HUDEP-2 (cell line): Measurements from ENCODE around the gene GTF3C1.

Source experiments
- DNase-seq, 76 experiments: peaks; one replicate each; lab custom pipeline; 2025; ENCODE audit not compliant: unreplicated experiment in 76 of 76; lab: John Stamatoyannopoulos, UW

Gene GTF3C1

DNA sequence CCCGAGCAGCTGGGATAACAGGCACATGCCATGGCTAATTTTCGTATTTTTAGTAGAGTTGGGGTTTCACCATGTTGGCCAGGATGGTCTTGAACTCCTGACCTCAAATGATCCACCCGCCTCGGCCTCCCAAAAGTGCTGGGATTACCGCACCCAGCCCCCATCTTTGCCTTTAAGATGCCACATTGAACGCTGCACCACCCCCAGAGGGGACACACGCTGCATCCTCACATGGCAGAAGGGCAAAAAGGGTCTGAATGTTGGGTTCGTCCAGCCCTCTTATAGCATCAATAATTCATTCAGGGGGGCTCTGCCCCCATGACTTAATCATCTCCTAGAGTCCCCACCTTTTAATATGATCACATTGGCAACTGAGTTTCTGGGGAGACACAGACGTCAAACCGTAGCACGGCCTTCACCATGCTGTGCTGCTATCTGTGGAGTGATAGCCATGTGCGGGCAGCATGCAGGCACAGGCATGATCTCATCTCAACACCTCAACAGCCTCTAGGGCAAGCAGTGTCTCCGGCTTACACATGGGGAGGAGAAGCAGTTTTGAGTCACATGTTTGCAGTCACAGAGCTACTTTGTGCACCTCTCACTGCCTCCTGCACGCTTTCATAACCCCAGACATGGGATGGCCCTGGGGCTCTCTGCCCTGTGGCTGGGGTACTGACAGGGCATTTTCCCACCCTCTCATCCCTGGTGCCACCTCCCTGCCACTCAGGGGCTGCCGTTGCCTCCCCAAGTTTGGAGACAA lies 117.8 kb downstream of the GTF3C1 start:
- DNase-seq = no peak

DNA sequence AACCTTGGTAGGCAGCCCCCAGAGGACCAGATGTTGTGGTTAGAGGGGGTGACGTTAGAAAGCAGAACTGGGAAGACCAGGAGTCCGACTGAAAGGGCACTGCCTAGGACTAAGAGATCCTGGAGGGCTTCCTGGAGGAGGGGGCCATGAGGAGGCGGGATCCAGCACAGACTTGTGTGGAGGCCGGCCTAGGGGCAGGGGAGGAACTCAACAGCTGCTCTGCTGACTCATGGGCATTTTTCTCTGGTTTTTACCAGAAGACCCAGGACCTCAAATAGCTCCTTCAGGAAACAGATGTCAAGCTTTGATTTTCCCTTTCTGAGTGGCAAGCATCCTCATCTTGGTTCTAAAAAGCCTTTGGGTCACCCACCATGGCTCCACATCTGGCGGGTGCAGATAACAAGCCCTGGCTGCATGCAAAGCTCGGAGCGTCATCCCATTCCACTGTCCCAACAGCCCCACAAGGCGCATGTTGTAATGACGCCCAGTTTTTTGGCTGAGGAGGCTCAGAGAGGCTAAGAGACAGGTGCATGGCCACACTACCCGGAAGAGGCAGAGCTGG lies 118.7 kb downstream of the GTF3C1 start:
- peak in 11 of 76 experiments; percentile 8 to 44 (median 18) for DNase-seq

DNA sequence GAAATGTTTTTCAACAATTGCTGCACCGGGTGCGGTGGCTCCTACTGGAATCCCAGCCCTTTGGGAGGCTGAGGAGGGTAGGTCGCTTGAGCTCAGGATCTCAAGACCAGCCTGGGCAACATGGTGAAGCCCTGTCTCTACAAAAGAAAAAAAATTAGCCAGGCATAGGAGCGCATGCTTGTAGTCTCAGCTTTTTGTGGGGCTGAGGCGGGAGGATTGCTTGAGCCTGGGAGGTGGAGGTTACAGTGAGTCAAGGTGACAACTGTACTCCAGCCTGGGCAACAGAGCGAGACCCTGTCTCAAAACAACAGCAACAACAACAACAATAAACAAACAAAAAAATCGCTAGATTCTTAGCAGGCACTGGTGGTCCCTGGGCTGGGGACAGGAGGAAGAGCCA lies 119.2 kb downstream of the GTF3C1 start:
- DNase-seq = no peak

DNA sequence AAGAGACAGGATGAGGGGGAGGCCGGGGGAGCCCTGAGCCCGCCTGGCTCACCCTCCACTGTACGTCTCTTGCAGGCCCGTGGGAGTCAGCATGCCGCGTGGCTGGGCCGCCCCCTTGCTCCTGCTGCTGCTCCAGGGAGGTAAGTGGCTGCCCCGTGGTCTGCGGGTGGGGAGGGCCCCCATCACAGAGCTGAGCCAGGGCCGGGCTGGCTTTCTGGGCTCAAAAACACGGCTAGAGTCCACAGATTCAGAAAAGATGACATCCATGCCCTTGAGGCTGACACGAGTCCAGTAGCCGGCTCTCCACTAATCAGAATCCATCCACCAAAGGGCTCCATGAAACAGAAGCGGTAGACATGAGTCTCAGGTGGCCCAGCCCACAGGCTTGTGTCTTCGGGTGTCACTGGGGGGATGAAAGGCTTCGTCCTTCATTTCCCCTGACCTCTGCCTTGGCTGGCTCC lies 119.7 kb downstream of the GTF3C1 start:
- no peak for DNase-seq

DNA sequence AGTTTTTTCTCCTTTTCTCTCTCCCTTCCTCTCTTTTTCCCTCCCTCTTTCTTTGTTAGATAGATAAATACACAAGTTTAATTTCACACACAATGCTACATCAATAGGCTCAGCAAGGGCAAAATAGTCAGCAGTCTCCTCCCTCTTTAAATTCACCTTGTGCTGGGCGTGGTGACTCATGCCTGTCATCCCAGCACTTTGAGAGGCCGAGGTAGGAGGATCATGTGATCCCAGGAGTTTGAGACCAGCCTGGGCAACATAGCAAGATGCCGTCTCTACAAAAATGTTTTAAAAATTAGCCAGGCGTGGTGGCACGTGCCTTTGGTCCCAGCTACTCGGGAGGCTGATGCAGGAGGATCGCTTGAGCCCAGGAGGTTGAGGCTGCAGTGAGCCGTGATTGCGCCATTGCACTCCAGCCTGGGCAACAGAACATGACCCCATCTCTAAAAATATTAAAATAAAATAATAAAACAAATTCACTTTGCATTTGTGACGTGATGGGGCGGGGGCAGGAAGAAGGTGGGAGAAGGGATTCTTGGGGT lies 120.3 kb downstream of the GTF3C1 start:
- no peak for DNase-seq

DNA sequence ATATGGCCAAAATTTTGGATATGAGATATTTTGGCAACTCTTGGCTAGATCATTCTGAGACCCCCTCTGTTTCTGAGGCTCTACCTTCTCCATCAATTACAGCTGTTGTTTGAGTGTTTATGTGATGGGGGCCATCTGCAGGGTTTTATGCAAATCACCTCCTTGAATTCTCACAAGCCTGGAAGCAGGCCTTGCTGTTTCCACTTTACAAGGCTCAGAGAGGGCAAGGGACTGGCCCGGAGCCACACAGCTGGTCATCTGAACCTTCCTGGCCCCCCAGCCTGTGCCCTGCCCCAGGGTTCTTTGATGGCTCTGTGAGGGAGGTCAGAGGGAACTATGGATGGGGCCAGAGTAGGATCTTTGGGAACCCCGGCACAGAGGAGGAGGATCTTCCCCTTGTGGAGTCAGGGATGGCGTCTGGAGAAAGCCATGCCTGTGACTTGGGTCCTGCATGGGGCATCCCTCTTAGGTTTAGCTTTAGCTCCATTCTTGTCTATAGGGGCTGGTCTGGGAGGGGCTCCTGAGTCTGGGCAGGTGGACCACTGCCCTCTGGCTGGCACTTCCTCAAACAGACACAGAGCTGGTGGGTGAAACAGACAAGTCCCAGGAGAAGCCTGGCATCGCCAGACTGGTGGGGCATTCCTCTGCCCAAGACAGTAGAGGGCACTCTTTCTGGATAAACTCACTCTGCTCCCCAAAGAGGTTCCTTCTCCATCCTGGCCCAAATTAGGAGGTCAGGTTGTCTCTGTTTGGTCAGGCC lies 121.5 kb downstream of the GTF3C1 start:
- DNase-seq = peak in 1 of 76 experiments; percentile 10

DNA sequence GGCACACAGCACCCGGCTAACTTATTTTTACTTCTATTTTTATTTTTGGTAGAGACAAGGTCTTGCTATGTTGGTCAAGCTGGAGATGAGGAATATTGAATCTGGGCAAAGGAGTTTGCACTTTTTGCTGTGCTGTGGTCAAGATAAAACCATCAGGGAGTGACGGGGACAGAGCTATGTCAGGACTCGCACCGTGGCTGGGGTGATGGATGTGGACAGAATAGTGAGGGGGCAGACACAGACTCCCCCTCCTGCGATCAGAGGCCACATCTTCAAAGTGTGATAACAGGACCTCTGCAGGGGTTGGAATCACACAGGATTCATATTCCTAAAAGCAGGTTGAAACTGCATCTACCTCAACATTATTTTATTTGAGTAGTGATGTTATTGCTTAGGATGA lies 122.2 kb downstream of the GTF3C1 start:
- no peak for DNase-seq

DNA sequence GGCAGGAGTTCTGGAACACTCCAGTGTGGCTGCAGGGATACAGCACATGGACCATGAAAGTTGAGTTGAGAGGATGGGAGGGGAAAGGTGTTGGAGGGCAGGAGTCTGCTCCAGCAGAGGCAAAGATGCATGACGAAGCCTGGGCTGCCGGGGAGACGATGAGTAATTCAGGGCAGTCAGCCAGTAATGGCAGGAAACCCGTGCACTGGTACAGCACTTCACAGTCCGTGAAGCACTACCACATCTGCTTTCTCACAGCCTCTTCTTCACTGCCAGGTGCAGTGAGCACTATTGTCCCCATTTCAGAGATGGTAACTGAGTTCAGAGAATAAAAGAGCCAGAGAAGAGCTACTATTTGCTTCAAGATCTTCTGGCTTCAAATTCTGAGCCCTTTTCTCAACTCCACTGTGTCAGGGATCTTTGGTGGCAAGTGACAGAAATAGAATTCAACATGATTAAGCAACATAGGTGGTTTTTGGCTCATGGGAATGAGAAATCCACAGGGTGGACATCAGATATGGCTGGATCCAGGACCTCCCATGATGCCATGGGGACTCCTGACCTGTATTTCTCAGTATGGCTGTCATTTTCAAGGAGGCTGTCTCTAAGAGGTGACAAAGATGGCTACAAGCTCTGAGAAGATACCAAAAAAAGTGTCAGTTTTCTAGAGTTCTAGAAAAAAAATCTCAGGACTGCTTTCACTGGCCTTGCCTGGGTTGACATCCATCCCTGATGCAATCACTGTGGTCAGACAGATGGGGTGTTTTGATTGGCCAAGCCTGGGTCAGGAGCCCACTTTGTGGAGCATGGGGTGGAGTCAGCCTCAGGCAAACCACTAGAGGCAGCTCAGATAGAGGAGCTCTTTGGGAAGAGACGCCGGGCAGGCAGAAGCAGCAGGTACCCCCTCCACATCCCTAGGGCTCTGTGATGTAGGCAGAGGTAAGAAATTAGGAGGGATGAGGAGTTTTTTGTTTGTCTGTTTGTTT lies 123.0 kb downstream of the GTF3C1 start:
- peak in 9 of 76 experiments; percentile 2 to 27 (median 10) for DNase-seq

DNA sequence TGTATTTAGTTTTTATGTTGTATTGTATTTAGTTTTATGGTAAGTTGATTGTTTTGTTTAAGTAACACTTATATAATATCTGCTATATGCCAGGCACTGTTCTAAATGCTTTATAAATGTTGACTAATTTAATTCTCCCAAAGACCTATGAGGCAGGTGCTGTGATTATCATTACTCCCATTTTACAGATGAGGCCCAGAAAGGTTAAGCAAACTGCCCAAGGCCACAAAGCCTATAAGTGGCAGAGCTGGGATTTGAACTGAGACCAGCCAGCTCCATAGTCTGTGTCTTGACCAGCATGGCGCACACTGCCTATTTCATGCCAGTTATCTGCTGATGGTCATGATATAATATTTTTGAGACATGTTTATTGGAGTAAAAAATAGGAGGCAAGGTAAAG lies 123.8 kb downstream of the GTF3C1 start:
- no peak for DNase-seq

DNA sequence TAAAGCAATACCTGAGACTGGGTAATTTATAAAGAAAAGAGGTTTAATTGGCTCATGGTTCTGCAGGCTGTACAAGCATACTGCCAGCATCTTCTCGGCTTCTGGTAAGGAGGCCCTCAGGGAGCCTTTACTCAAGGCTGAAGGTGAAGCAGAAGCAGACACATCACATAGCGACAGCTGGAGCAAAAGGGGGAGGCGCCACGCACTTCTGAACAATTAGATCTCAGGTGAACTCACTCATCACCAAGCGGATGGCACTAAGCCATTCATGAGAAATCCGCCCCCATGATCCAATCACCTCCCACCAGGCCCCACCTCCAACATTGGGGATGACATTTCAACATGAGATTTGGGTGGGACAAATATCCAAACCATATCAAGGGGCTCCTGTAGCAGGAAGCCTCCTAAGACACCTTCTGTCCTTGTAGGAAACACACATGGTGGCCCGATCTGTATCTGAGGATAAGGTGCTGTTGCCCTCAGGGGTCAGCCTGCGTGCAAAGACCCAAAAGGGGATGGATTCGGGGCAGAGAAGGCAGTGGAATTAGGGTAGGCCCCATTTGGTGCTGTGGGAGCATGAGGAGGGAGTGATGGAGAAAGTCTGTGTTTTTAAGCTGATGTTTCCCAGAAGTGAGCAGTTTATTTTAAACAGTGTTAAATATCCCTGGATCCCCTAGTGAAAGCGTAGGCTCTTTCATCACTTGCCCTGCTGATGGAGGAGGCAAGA lies 124.8 kb downstream of the GTF3C1 start:
- DNase-seq = no peak

DNA sequence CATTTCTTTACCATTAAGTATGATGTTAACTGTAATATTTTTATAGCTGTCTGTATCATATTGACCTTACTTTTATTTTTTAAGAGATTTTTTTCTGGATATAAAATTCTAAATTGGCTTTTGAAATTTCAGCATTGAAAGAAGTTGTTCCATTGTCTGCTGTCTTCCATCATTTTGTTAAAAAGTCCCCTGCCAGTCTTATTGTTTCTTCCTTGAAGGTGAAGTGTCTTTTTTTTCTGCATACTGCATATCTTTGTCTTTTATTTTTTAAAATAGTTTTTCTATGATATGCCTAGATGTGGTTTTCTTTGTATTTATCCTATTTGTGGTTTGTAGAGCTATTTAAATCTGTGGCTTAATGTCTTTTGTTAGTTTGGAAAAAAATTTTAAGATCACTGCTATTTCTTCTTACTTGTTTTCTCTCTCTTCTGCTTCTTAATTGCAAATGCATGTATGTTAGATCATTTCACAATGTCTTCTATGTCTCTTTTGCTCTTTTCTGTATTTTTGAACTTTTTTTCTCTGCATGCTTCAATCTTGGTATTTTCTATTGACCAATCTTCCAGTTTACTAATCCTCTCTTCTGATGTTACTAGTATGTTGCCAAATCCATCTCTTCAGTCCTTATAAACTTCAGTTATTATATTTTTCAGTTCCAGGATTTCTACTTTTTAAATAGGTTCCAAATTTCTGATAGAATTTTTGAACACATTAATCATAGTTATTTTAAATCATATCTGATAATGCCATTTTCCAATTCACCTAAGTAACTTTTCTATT lies 127.6 kb downstream of the GTF3C1 start:
- DNase-seq = no peak

DNA sequence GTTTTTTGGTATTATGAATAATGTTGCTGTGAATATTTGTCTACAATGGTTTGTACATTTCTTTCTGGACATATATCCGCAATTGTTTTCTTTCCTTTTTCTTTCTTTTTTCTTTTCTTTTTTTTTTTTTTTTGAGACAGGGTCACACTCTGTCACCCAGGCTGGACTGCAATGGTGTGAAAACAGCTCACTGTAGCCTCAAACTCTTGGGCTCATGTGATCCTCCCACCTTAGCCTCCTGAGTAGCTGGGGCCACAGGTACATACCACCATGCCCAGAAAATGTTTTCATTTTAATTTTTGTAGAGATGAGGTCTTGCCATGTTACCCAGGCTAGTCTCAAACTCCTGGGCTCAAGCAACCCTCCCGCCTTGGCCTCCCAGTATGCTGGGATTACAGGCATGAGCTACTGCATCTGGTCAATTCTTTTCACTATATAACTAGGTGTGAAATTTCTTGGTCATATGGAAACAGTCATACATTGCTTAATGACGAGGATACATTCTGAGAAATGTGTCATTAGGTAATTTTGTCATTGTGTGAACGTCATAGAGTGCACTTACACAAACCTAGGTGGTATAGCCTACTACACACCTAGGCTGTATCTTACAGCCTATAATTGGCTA lies 132.6 kb downstream of the GTF3C1 start:
- DNase-seq = no peak

DNA sequence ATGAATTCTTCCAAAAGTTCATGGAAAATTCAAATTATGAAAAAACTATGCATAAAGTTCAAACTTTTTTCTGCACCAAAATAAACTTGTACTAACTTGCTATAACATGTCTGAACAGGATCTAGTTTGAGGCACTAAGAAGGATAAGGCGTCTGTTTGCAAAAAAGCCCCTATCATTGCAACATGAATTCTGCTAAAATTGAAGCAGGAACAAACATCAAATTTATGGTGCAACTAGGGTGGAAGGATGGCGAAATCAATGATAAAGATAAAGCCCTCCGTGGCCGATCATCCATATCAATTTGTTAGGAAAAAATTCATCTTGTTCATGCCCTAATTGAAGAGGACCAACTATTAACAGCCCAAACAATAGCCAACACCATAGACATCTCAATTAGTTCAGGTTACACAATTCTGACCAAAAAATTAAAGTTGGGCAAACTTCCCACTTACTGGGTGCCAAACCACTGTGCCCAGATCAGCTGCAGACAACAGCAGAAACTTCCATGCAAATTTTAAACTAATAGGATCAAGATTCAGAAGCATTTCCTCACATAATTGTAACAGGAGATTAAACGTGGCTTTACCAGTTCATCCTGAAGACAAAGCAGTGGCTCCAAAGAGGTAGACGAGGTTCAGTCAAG lies 134.8 kb downstream of the GTF3C1 start:
- no peak for DNase-seq

DNA sequence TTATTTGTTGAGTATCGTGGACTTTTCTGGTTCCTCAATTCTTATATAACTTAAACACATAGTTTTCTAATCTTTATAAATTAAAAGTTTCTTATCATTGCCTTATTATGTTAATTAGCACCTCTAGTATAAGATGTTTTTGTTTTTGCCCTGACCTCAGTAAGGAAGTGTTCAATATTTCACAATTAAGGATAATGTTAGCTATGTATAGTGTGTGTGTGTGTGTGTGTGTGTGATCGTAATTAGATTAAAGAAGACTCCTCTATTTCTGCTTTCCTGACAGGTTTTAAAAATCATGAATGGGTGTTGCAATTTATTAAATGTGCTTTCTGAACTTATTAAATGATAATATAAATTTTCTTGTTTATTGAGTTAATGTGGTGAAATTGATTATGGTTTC lies 135.8 kb downstream of the GTF3C1 start:
- no peak for DNase-seq

DNA sequence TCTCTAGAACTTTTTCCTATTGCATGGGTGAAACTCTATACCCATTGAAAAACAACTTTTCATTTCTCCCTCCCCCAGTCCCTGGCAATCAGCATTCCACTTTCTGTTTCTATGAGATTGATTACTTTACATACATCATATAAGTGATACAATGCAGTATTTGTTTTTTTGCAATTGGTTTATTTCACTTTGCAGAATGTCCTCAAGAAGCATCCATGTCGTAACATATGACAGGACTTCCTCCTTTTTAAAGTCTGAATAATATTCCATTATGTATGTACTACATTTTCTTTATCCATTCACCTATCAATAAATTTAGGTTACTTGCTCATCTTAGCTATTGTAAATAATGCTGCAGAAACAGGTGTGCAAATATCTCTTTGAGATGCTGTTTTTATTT lies 139.0 kb downstream of the GTF3C1 start:
- no peak for DNase-seq
